A673 (cell line): ENCODE data around the gene PALD1.

Experiments
- CTCF ChIP-seq: fragments of 300-800, 200-600 bp; sonication (generic); conservative IDR thresholded peaks from 2 replicates; pipeline ENCODE4 v1.5.1; 2017; ENCODE audit warnings: low read depth, mild to moderate bottlenecking, antibody characterized with exemption, low read length, moderate library complexity, mixed read lengths
- EZH2 ChIP-seq: fragments of 200-600 bp; sonication (generic); IDR thresholded peaks from 2 replicates; pipeline ENCODE4 v1.6.1; 2017; ENCODE audit warnings: borderline replicate concordance, low read depth, mild to moderate bottlenecking, mixed read lengths, antibody characterized with exemption, low read length; ENCODE audit not compliant: poor library complexity, severe bottlenecking

- no peak for TF ChIP-seq CTCF
- no peak for TF ChIP-seq EZH2
Measured at GRCh38 chr10:70583669-70584037, 105.1 kb downstream of the PALD1 start.
